CD4-positive, alpha-beta T cell treated with Interleukin-15 for 4 hours (primary cell): ENCODE results near the gene SUSD5.
"Not testable (repeated sequence)": the region's sequence is repeated elsewhere in the genome, so short reads cannot be mapped to it uniquely, and the experiment has no call there.

ENCODE experiments used
- DNase-seq: peaks from one replicate; pipeline ENCODE4 v3.0.0-alpha.2; 2020; ENCODE audit warnings: low spot score

SUSD5 gene

DNA sequence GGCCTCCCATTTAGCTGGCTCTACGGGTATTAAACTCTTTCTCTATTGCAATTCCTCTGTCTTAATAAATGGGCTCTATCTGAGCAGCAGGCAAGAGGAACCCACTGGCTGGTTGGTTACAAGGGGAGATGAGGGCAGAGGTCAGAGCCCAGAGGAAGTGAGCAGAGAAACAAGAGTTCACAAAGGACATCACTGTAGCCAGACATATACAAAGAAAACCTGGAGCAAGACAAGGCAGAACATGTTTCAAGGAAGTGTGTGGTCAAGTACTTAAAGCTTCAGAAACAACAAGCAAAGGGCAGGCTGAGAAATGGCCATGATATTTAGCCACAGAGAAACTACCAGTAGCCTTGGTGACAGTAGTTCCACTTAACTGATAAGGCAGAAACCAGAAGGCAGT is 24.3 kb downstream of the SUSD5 start:
- no peak for DNase-seq

DNA sequence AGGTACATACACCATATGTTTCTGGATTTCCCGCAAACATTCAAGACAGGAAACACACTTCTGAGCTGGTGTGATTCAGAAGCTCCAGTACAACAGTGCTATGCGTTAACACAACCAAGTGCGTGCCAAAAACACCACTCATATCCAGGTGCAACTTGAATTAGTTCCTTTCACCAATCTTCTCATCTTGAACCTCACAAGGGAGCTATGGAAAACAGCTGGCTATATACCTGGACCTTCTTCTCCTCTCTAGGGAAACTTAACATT is 31.3 kb downstream of the SUSD5 start:
- DNase-seq, result no peak

DNA sequence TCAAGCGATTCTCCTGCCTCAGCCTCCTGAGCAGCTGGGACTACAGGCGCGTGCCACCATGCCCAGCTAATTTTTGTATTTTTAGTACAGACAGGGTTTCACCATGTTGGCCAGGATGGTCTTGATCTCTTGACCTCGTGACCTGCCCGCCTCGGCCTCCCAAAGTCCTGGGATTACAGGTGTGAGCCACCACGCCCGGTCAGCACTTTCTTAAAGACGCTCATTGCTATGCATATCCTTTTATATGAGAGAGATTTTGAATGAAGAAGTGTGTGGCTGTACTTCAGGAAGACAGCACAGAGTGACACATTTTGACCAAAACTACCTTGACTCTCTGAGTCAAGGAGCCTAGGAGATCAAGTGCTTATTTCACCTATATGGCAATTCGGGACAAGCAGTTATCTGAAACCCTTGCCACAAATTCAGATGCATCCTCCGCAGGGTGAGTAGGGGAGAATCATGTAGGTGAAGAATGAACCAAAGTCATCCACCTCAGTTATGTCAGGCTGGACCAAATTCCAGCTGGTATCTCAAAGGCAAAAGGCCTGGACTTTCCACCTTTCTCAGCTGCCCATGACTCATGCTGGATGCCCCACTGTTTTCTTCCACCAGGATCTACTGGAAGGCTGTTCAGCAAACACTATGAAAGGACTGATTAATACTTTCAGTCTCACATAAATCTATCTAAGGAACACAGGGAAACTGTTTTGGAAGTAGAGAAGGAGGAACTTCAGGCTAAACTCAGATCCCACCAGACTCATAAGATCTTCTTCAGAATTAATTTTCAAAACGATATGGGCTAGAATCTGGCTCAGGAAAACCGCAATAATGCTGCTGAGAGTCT is 31.9 kb downstream of the SUSD5 start:
- DNase-seq, result no peak

DNA sequence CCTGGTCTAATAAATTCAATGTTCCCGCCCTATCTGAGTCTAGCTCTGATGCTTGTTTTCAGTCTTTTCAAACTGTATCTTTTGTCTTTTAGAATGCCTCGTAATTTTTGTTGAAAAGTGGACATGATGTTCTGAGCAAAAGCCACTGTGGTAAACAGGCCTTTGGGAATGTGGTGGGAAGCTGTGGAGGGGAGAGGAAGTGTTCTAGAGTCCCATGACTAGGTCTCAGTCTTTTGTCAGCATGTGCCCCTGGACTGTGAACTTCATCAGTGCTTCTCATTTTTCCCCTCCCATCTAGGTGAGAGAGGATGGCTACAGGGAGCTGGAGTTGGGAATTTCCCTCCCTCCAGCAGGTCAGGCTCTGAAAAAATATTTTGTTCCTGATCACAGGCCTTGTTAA is 33.7 kb downstream of the SUSD5 start:
- DNase-seq, result no peak

DNA sequence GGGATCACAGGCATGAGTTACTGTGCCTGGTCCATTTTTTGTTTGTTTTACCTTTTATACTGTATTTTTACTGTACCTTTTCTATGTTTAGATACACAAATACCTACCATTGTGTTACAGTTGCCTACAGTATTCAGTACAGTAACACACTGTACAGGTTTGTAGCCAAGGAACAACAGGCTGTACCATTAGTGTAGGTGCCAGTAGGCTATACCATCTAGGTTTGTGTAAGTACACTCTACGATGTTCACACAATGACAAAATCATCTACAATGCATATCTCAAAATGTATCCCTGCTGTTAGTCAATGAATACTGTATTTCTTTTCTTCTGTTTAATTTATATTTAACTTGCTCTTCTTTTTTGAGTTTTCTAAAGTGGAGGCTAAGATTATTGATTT is 37.0 kb downstream of the SUSD5 start:
- DNase-seq, result not testable (repeated sequence)

DNA sequence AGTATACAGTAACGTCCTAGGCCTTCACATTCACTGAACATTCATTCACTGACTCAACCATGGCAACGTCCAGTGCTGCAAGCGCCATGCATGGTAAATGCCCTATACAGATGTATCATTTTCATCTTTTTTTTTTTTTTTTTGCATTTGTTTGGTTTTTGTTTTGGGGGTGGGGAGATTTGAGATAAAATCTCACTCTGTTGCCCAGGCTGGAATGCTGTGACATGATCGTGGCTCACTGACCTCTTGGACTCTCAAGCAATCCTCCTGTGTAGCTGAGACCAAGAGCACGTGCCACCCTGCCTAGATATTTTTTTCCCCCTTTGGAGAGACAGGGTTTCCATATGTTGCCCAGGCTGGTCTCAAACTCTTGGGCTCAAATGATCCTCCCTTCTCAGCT is 37.4 kb downstream of the SUSD5 start:
- DNase-seq, result no peak

DNA sequence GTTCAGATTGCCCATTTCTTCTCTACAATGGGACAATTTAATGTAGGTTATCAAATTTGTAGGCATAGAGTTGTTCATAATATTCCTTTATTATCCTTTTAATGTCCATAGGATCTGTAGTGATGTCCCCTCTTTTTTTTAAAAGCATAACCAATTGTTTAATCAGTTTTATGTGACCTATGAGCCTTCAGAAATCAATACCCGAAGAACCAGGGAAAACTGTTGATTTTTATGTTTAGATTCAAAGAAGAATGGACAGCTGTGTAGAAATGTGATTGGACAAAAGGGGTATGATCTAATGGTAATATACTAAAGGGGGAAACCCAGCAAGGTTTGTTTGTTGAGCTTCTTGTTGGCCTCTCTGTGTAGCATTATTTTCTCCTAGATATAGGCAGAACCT is 39.5 kb downstream of the SUSD5 start:
- DNase-seq, result no peak

DNA sequence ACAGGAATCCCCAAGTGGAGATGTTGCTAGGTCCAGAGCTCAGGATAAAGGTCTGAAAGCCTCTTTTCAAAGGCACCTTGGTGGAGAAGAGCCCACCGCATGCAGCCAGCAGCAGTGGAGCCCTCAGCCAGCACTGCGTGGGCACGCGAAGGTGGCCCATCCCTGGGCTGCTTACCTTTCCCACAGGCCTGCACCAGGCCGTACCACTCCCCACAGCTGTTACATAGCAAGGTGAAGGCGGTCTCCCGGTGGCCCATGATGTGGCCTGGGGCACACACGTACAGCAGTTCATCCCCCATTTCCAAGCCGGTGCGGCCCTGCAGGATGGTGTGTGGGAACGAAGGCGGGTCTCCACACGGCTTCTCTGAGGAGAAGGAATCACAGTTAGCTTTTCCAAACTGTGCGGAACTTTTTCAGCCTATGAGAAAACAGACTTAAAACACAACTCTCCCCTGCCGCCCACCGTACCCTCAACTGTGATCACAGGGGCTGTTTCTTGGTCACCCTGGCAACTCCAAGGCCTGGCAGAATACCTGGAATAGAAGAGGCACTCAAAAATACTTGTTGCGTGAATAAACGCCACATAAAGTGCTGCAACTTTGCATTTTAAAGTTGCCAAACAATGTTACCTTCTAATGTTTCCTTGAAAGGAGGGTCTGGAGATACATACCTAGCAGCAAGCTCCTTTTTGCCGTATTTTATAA is 43.7 kb downstream of the SUSD5 start:
- DNase-seq, result no peak

DNA sequence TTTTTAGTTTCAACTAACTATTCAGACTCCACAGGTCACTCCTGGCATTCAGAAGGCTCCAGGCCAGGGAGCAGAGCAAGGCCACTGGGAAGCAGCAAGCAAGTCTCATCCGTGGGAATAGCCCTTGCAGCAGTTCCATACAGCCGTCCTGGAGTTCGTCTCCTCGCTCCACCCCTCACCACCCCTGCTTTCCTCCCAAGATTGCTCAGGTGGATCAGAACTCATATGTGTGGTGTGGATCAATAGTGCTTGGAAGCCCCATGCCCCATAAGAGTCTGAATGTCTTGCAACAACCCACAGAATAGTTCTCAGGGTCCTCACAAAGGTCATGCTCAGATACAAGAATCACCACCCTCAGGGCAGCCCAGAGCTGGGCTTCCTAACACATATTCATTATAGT is 44.5 kb downstream of the SUSD5 start:
- no peak for DNase-seq

DNA sequence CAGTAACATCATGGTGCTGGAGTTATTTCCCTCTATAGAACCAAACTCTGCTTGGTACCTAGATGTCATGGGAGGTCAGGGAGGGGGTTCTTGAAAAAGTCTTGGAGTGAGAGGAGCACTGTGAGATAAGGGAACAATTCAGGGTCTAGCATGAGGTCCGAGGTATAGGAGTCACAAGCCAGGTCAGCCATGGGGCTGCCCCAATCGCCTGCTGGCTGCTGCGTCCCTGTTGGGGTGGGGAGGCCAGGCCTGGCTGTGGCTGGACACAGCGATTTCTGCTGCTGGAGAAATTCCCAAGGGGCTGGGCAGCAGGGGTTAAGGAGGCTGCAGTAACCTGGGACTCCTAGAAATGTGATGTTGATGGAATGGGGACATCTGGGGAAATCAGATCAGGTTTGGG is 44.9 kb downstream of the SUSD5 start:
- no peak for DNase-seq

DNA sequence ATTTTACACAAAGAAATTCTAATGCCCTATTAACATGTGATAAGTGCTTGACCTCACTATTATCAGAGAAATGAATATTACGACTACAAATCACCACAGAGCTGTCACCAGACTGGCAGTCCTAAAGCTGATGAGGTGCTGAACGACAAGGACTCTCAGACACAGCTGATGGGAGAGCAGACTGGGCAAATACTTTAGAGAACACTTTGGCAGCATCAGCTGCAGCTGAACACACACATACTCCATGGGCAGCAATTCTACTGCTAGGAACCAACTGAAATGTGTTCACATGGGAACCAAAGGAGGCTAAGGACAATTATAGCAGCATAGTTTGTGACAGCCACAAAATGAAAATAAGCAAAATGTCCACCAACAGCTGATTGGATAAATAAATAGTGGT is 45.5 kb downstream of the SUSD5 start:
- DNase-seq, result no peak

DNA sequence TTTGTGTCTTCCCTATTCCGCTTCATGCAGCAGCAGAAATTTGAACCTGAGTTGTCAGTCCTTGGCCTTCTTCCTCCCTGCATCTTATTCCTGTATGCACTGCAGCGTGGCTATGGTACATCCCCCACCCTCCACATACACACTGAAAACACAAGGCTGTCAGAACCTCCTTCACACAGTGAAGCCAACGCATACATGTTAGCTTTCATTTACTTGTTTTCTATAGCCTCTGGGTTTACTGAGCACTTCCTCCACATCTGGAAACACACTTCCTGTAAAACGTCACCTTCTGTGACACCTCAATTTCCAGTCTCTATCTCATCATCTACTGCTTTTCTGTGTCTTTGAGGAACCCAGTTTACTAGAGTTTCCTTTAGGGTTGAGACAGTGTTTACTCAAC is 47.0 kb downstream of the SUSD5 start:
- DNase-seq, result no peak

DNA sequence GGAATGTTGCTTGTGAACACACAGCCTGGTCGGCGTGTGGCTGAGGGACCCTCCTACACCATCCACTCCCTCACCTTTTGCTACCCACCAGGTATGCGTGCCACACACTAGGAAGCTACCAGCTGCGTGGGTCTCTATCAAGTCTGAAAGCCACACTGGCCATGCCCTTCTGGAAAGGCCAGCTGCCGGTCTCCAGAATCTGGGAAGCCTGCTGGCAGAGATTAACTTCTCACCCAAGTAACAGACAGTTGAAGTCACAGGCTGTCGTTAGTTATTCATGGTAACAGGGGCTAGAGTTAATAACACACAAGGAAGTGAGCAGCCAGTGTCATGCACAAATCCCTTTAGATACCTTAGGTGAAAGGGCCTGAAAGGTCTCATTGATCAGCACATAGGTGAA is 48.1 kb downstream of the SUSD5 start:
- DNase-seq, result no peak

DNA sequence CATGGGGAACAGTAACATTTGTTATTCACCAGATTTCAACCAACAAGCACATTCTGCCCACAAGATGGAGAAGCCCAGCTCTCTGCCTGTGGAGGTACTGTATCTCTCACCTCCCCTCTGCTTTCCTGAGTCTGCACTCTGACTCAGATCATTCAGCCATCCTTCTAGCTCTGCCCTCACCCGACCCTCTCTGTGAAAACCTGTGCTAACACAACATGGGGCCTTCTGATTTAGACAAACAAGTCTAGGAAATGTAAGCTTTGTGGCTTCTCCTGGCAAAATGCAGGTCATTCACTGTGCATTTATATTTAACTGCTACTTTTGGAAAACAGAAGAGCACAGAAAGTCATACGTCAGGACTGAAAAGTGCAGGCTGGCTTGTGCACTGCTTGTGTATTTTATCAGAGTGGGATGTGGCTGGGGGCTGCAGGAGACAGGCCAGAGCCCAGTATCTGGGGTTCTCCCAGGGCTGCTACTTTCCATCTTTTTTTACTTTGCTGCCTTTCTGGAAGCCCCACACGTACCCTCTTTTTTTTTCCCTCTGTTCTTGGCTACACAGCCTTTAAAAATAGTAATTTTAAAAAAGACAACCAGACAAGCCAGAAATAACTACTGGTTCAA is 50.8 kb downstream of the SUSD5 start:
- no peak for DNase-seq

DNA sequence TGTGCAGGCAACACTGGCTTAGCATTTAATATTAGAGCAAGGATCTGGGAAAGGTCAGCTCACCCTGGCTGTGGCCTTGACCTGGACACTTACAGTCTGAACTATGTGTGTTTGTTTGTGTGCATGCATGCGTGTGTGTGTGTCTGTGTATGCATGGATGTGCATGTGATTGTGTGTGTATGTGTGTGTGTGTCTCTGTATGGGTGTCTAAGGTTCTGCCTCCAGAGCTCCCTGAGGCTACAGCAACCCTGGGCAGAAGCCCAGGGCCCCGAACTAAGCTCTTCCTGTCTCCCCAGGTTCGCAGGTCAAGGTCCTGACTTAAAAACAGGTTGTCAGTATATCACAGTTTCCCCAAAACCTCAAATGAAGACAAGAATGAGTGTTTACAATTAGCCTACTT is 51.3 kb downstream of the SUSD5 start:
- DNase-seq, result no peak

DNA sequence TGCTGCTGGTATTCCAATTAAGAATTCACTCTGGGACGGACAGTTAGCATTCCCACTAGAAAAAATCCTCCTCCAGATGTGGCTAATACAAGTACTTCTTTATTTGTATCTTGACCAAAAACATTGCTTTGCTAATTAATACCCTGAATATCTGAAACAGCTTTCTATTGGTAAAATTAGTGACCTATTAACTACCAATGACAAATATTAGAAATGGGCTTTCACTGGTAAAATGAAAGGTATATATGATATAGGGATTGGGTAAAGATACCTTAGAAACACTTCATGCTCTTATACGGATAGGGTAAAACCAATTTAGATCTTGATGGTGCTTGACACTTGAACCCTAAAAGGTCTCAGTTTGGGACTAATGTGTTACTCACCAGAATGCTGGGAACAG is 52.5 kb downstream of the SUSD5 start:
- no peak for DNase-seq

DNA sequence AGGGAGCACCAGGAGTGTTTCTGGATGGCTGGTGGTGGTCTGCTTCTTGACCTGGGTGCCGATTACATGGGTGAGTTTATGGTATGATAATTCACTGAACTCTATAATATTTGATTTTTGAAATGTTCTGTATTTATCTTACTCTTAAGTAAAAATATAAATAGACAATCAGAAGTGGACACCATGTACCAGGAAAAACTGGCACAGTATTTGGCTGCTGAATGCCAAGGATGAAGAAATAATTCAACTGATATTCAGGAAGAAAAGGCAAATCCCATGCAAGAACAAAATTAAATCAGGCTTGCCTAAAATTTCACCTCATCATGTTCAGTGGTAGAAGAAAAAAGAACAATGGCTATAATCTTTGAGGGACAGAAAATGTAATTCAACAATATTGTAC is 53.2 kb downstream of the SUSD5 start:
- no peak for DNase-seq

DNA sequence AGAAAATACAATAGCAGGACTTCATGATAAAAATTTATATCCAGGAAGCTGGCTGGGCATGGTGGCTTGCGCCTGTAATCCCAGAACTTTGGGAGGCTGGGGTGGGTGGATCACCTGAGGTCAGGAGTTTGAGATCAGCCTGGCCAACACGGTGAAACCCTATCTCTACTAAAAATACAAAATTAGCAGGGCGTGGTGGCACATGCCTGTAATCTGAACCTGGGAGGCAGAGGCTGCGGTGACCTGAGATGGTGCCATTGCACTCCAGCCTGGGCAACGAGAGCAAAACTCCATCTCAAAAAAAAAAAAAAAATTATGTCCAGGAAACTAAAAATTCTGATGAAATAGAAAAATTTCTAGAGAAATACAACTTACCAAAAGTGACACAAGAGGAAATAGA is 56.0 kb downstream of the SUSD5 start:
- not testable (repeated sequence) for DNase-seq

DNA sequence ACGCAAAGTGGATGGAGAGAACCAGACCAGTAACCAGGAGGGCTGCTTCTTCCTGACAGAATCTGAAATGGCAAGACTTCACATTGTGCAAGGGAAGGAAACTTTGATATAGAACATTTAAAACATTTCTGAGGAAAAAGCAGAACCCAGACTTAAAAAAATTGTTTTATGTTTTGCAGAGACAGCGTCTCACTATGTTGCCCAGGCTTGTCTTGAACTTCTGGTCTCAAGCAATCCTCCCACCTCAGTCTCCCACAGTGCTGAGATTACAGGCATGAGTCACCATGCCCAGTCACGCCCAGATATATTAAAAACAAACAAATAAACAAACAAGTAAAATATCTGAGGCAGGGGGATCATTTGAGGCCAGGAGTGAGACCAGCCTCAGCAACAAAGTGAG is 58.6 kb downstream of the SUSD5 start:
- no peak for DNase-seq

DNA sequence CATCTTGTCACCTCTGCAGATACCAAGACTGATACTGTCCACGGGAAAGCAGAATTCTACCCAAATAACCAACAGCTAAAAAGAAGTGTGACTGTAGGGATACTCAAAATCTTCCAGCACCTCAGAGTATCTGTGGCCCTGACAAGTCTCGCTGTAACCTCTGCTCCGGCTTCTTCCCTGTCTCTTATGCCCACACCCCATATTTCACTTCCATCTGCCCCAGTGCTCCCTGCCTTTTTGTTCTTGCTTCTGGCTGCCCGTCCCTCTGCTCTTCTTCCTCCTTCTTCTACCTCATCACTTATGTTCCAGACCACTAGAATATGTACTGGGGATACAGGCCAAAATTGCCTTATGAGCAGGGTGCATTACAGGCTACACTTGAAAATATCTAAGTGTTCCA is 59.4 kb downstream of the SUSD5 start:
- no peak for DNase-seq

DNA sequence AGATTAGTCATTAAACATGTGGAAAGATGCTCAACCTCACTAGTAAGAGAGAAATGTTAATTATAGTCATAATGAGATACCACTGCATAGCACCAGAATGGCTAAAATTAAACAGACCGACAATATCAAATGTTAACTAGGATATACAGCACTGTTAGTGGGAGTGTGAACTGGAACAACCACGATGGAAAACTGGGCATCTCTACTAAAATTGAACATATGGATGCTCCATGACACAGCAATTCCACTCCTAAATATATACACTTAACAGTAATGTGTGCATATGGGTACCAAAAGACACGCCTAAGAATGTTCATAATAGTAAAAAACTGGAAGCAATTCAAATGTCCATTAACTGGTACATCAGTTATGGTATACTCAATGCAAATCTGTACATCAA is 63.3 kb downstream of the SUSD5 start:
- no peak for DNase-seq

DNA sequence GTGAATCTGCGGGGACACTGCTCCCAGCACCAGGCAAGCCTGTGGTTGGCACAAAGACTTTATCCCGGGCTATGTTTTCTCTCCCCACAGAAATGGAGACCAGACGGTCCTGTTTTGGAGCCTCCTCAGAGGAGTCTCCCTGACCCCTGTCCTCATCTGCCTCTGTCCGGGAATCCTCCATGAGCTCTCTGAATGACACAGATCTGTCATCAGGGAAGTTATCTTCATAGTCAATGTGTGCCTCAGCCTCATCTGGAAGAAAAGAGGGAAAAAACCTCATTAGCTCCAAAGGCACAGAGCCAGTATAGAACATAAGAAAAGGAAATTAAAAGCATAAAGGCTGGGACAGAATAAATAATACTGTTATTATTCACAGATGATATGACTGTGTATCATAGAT is 64.8 kb downstream of the SUSD5 start:
- DNase-seq, result no peak
